Duodenal mucosa (tissue), 2 donors: ENCODE data around the gene MAN1C1.

ENCODE experiments used
- H3K27ac ChIP-seq: one replicate; pipeline ENCODE4 v1.7.0; 2013; ENCODE audit warnings: low read depth, low read length
- H3K27me3 ChIP-seq, 2 donors: one replicate each; pipeline ENCODE4 v1.7.0; 2013; ENCODE audit warnings: low read length in 2 of 2, control low read depth in 1 of 2; ENCODE audit not compliant: insufficient read depth in 2 of 2, control insufficient read depth in 1 of 2
- H3K36me3 ChIP-seq, 2 donors: one replicate each; pipeline ENCODE4 v1.7.0; 2013; ENCODE audit warnings: low read length in 2 of 2, control low read depth in 1 of 2; ENCODE audit not compliant: insufficient read depth in 2 of 2, control insufficient read depth in 1 of 2
- H3K4me1 ChIP-seq, 2 donors: one replicate each; pipeline ENCODE4 v1.7.0; 2013; ENCODE audit warnings: low read length in 2 of 2, control low read depth in 1 of 2; ENCODE audit not compliant: insufficient read depth in 2 of 2, control insufficient read depth in 1 of 2
- H3K4me3 ChIP-seq, 2 donors: one replicate each; pipeline ENCODE4 v1.7.0; 2013; ENCODE audit warnings: low read length in 2 of 2, low read depth in 1 of 2
- H3K9ac ChIP-seq, 2 donors: one replicate each; pipeline ENCODE4 v1.7.0; 2013; ENCODE audit warnings: low read length in 2 of 2, low read depth in 1 of 2
- H3K9me3 ChIP-seq, 2 donors: one replicate each; pipeline ENCODE4 v1.7.0; 2013; ENCODE audit warnings: low read length in 2 of 2, control low read depth in 1 of 2; ENCODE audit not compliant: control insufficient read depth in 1 of 2

MAN1C1 gene

DNA sequence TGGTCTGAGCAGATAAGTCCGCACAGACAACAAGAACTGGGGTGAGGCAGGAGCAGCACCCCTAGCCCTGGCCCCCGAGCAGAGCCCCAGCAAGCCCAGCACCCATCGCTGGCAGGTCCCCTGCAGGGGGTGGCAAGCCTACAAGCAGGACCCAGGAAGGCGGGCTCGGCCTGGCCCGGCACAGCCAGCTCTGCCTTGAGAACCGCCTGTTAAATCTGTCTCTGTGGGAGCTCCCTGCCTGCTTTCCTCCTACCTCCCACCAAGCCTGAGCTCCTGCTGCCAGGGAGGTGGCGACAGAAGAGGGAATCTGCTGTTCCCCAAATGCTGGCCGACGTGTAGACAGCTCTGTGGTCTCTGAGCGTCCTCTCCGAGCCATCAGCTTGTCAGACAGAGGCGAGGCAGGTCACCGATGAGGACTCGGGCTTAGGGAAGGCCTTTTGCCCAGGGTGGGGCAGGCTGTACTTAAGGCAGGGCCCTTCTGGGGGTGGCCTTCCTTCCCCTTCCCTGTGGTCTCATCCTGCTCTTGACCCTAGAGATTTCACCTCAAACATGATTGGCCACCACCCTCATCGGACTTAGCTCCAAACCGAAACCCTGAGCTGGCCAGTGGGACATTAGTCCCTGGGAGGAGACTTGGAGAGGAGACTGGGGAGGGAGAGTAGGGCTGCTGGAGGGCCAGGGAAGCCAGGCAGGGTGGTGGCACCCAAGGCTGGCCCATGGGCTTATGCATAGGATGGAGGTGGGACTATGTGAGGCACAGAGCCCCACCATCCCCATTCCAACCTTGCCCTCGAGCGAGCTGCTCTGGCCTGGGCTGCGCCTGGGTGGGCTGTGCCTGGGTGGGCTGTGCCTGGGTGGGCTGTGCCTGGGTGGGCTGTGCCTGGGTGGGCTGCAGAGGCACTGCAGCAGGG, 191.1 kb downstream of the MAN1C1 start:
- H3K4me1 ChIP-seq: peaks cover 10 to 35% of the 10 kb centered on the region in 2 donors

GRCh38 chr1:25808481-25809244, 192.1 kb downstream of the MAN1C1 start:
- H3K36me3 ChIP-seq: peaks cover 8 to 22% of the 10 kb centered on the region in 2 donors
- H3K27ac ChIP-seq: no peak overlapping the region
- H3K9ac ChIP-seq: no peak overlapping the region
- peaks cover 10 to 32% of the 10 kb centered on the region in 2 donors for H3K4me1 ChIP-seq
- H3K27me3 ChIP-seq: no peaks in the 10 kb centered on the region
- no peak overlapping the region for H3K4me3 ChIP-seq
- H3K9me3 ChIP-seq: no peaks in the 10 kb centered on the region

More for the DNA sequence above, 191.1 kb downstream of the MAN1C1 start:
- H3K36me3 ChIP-seq: peaks cover 8 to 21% of the 10 kb centered on the region in 2 donors
- no peak overlapping the region for H3K4me3 ChIP-seq
- H3K9me3 ChIP-seq: no peaks in the 10 kb centered on the region
- H3K27me3 ChIP-seq: no peaks in the 10 kb centered on the region
- no peak overlapping the region for H3K9ac ChIP-seq
- no peak overlapping the region for H3K27ac ChIP-seq

DNA sequence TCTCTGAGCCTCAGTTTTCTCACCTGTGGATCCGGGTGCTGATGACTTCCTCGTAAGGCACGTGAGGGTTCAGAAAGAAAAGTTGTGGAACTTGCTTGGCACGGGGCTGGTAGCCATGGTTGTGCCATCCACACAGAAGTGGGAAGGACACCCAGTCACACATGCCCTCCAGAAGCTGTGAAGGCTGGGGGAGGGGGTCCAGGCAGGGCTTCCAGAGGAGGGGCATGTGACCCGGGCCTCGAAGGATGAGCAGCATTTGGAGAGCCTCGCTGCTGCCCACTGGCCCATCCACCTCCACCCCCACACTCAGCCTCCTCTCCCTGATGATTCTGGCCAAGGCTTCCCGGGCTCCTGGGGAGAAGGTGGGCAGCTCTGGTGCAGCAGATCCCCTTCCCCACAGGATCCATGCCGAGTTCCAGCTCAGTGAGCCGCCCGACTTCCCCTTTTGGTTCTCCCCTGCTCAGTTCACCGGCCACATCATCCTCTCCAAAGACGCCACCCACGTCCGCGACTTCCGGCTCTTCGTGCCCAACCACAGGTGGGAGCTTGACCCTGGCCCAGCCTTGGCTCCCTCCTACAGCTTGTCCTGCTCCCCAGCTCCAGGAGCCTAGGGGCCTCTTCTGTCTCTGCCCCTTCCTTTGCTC, 192.8 kb downstream of the MAN1C1 start:
- no peaks in the 10 kb centered on the region for H3K27me3 ChIP-seq
- no peak overlapping the region for H3K9ac ChIP-seq
- H3K36me3 ChIP-seq: peaks cover 8 to 29% of the 10 kb centered on the region in 2 donors
- no peaks in the 10 kb centered on the region for H3K9me3 ChIP-seq
- no peak overlapping the region for H3K4me3 ChIP-seq
- peaks cover 10 to 32% of the 10 kb centered on the region in 2 donors for H3K4me1 ChIP-seq
- no peak overlapping the region for H3K27ac ChIP-seq

GRCh38 chr1:25809929-25810328, 193.3 kb downstream of the MAN1C1 start:
- no peak overlapping the region for H3K4me3 ChIP-seq
- no peaks in the 10 kb centered on the region for H3K27me3 ChIP-seq
- H3K9ac ChIP-seq: no peak overlapping the region
- H3K4me1 ChIP-seq: peaks cover 10 to 32% of the 10 kb centered on the region in 2 donors
- peaks cover 8 to 28% of the 10 kb centered on the region in 2 donors for H3K36me3 ChIP-seq
- no peak overlapping the region for H3K27ac ChIP-seq
- H3K9me3 ChIP-seq: no peaks in the 10 kb centered on the region

GRCh38 chr1:25810341-25811299, 194.0 kb downstream of the MAN1C1 start:
- no peak overlapping the region for H3K27ac ChIP-seq
- H3K9ac ChIP-seq: no peak overlapping the region
- H3K4me3 ChIP-seq: no peak overlapping the region
- no peaks in the 10 kb centered on the region for H3K27me3 ChIP-seq
- H3K4me1 ChIP-seq: peaks cover 10 to 32% of the 10 kb centered on the region in 2 donors
- no peaks in the 10 kb centered on the region for H3K9me3 ChIP-seq
- H3K36me3 ChIP-seq: peaks cover 8 to 22% of the 10 kb centered on the region in 2 donors

DNA sequence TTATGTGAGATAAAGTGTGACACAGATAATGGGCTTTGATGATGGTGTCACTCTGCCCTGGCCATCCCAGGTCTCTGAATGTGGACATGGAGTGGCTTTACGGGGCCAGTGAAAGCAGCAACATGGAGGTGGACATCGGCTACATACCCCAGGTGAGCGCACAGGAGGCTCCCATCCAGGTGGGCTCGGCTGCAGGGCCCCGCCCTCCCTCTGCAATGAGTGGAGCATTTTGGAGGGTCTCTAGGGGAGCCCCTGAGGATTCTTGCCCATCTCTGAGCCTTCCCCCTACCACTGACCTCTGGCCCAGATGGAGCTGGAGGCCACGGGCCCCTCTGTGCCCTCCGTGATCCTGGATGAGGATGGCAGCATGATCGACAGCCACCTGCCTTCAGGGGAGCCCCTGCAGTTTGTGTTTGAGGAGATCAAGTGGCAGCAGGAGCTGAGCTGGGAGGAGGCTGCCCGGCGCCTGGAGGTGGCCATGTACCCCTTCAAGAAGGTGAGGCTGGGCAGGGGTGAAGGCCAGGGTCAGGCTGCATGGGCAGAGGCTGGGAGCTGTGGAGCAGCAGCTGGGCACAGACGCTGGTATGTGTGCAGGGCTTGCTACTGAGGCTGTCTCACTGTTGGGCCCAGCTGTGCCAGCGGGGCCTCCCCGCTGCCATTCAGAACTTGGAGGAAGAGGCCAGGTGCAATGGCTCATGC, 194.9 kb downstream of the MAN1C1 start:
- Histone ChIP-seq H3K36me3 (peaks cover 8 to 19% of the 10 kb centered on the region in 2 donors), H3K27ac (no peak overlapping the region), H3K9me3 (no peaks in the 10 kb centered on the region), H3K4me1 (peaks cover 10 to 32% of the 10 kb centered on the region in 2 donors), H3K27me3 (no peaks in the 10 kb centered on the region), H3K9ac (no peak overlapping the region), H3K4me3 (no peak overlapping the region)

- no peaks in the 10 kb centered on the region for H3K27me3 ChIP-seq
- H3K4me3 ChIP-seq: no peak overlapping the region
- H3K9ac ChIP-seq: no peak overlapping the region
- H3K4me1 ChIP-seq: peaks cover 9 to 29% of the 10 kb centered on the region in 2 donors
- peaks cover 8 to 21% of the 10 kb centered on the region in 2 donors for H3K36me3 ChIP-seq
- no peak overlapping the region for H3K27ac ChIP-seq
- H3K9me3 ChIP-seq: no peaks in the 10 kb centered on the region
Observed at GRCh38 chr1:25813071-25813733, 196.6 kb downstream of the MAN1C1 start.

DNA sequence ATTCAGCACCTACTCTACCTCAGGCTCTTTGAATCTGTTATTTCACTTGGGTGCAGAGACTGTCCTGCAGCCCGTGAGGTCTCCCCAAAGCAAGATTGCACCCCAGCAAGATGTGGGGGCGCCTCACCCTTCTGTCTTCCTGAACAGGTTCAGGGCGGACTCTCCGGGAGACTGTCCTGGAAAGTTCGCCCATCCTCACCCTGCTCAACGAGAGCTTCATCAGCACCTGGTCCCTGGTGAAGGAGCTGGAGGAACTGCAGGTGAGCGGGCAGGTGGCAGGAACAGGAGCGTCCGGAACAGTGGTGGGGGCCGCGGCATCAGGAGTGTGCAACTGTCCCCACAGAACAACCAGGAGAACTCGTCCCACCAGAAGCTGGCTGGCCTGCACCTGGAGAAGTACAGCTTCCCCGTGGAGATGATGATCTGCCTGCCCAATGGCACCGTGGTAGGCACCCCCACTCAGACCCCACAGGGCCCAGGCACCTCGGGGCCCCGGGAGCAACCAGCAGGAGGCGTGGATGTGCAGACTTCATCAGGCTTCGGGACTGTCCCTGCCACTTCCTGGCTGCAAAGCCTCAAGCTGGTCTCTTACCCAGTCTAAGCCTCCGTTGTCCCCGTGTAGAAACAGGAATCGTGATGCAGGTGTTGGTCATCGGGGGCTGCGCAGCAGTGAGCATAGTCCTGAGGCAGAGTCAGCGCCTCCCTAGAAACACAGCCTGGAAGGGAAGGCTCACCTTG, 197.3 kb downstream of the MAN1C1 start:
- Histone ChIP-seq H3K27ac (no peak overlapping the region), H3K9me3 (no peaks in the 10 kb centered on the region), H3K36me3 (peaks cover 7 to 21% of the 10 kb centered on the region in 2 donors), H3K27me3 (no peaks in the 10 kb centered on the region), H3K4me3 (no peak overlapping the region), H3K4me1 (peaks cover 16 to 36% of the 10 kb centered on the region in 2 donors), H3K9ac (no peak overlapping the region)
